PC-3 (cell line): Measurements from ENCODE around the gene CNTNAP2.

Experiments
- EZH2phosphoT487 ChIP-seq: fragments of 300-600 bp; sonication (generic); IDR thresholded peaks from 2 replicates; pipeline ENCODE4 v1.6.1; 2018; ENCODE audit warnings: mild to moderate bottlenecking, antibody characterized with exemption, low read length, borderline replicate concordance
- TF ChIP-seq, protein P1 (sequence below): fragments of 300-600 bp; sonication (generic); conservative IDR thresholded peaks from 2 replicates; pipeline ENCODE4 v1.5.1; 2017; ENCODE audit warnings: antibody characterized with exemption, low read depth, mild to moderate bottlenecking, low read length

DNA sequence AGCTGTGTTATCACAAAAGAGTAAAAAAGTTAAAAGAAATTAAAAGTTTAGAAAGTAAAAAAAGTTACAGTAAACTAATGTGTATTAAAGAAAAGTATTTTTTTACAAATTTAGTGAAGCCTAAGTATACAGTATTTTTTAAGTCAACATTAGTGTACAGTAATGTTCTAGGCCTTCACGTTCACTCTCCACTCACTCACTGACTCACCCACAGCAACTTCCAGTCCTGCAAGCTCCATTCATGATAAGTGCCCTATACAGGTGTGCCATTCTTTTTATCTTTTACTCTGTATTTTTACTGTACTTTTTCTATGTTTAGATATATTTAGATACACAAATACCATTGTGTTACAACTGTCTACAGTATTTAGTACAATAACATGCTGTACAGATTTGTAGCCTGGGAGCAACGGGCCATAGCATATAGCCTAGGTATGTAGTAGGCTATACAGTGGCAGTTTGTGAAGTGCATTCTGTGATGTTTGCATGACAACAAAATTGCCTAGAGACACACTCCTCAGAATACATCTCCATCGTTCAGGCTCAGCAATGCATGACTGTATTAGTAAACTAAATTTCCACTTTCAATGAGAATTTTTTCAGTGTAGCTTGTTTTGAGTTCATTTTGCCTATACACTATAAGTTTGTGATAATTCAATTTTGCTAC lies 1934.0 kb downstream of the CNTNAP2 start:
- TF ChIP-seq, protein P1, sequence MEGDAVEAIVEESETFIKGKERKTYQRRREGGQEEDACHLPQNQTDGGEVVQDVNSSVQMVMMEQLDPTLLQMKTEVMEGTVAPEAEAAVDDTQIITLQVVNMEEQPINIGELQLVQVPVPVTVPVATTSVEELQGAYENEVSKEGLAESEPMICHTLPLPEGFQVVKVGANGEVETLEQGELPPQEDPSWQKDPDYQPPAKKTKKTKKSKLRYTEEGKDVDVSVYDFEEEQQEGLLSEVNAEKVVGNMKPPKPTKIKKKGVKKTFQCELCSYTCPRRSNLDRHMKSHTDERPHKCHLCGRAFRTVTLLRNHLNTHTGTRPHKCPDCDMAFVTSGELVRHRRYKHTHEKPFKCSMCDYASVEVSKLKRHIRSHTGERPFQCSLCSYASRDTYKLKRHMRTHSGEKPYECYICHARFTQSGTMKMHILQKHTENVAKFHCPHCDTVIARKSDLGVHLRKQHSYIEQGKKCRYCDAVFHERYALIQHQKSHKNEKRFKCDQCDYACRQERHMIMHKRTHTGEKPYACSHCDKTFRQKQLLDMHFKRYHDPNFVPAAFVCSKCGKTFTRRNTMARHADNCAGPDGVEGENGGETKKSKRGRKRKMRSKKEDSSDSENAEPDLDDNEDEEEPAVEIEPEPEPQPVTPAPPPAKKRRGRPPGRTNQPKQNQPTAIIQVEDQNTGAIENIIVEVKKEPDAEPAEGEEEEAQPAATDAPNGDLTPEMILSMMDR = no peak
- no peak for TF ChIP-seq EZH2phosphoT487
